HepG2 (cell line): ENCODE results near the gene ABCA4. TPM values are rescaled to one million over a fixed set of nuclear protein-coding genes. Genes with fewer than 3 reads are reported as not detected.

Source experiments
- ATAC-seq: fragments of 200-7000 bp; cut with Tn5 transposase; 3 replicates; pipeline ENCODE4 v1.9.1; 2020; ENCODE audit warnings: mild to moderate bottlenecking, moderate library complexity
- BruUV-seq: library from RNA; stranded (reverse); fragments of 400-500 nt; replicated peaks from 2 replicates; lab custom pipeline; 2021; lab: Mats Ljungman, UMichigan
- CTCF ChIA-PET: fragments of 300-600 bp; formaldehyde crosslinking; extraction: SDS; loops from one replicate; lab custom pipeline; 2021; ENCODE audit warnings: low total read pairs, inconsistent platforms, low intra/inter-chr PET ratio; lab: Yijun Ruan, JAX
- POLR2A ChIA-PET: fragments of 350-600 bp; sonication (Branson Sonifier 250); formaldehyde crosslinking; loops from one replicate; lab custom pipeline; 2020; ENCODE audit warnings: antibody characterized with exemption, inconsistent platforms; lab: Yijun Ruan, JAX
- DNase-seq: peaks from one replicate; pipeline ENCODE4 v3.0.0-alpha.2; 2015; ENCODE audit warnings: low spot score
- FAIRE-seq: peaks from 3 replicates; lab custom pipeline; 2011; peaks lifted over from hg19 to GRCh38; lab: Jason Lieb, UNC
- H2AFZ ChIP-seq: one replicate; pipeline ENCODE4 v1.6.1; 2011; ENCODE audit warnings: low read length, inconsistent platforms
- H3K27ac ChIP-seq: fragments of 300-600 bp; 3 replicates; pipeline ENCODE4 v1.8.0; 2011; ENCODE audit warnings: mixed run types, mild to moderate bottlenecking, mixed read lengths, low read length, inconsistent platforms; ENCODE audit not compliant: insufficient read depth; ENCODE audit errors: extremely low read length
- H3K27me3 ChIP-seq, 2 experiments: fragments of 200-600 bp in 1 of 2; 2 replicates in 1 of 2; 3 replicates in 1 of 2; pipeline versions ENCODE4 v1.6.0 to v1.8.0; 2011; ENCODE audit warnings: low read length in 2 of 2, mild to moderate bottlenecking in 2 of 2, moderate library complexity in 2 of 2, inconsistent platforms in 1 of 2; ENCODE audit not compliant: insufficient read depth in 2 of 2, control insufficient read depth in 1 of 2
- H3K36me3 ChIP-seq, 2 experiments: fragments of 200-600 bp in 1 of 2; replicated peaks in 1 of 2; 2 replicates in 1 of 2; 3 replicates in 1 of 2; pipeline versions ENCODE4 v1.5.1 to v1.8.0; 2011; ENCODE audit warnings: low read length in 2 of 2, inconsistent platforms in 1 of 2; ENCODE audit not compliant: insufficient read depth in 2 of 2, control insufficient read depth in 1 of 2
- H3K4me1 ChIP-seq: 2 replicates; pipeline ENCODE4 v1.5.1; 2012; ENCODE audit warnings: low read length, inconsistent platforms; ENCODE audit not compliant: insufficient read depth
- H3K4me2 ChIP-seq: 2 replicates; pipeline ENCODE4 v1.6.0; 2011; ENCODE audit warnings: low read depth, low read length, inconsistent platforms
- H3K4me3 ChIP-seq, 3 experiments: fragments of 200-600 bp in 1 of 3; sonication (generic), shearing (Covaris generic) in 1 of 3; replicated peaks in 1 of 3; 2 replicates each; pipeline ENCODE4 v1.5.1; 2011 to 2016; ENCODE audit warnings: low read length in 3 of 3, inconsistent platforms in 2 of 3, low read depth in 2 of 3, mild to moderate bottlenecking in 2 of 3, control low read depth in 1 of 3, mixed read lengths in 1 of 3; ENCODE audit not compliant: insufficient read depth in 1 of 3
- H3K79me2 ChIP-seq: one replicate; pipeline ENCODE4 v1.6.1; 2011; ENCODE audit warnings: low read length, inconsistent platforms; ENCODE audit not compliant: insufficient read depth
- H3K9ac ChIP-seq: 2 replicates; pipeline ENCODE4 v1.6.0; 2011; ENCODE audit warnings: mild to moderate bottlenecking, low read depth, low read length, inconsistent platforms; ENCODE audit not compliant: insufficient read depth
- H3K9me3 ChIP-seq: 2 replicates; pipeline ENCODE4 v1.5.1; 2012; ENCODE audit warnings: mild to moderate bottlenecking, low read length
- H4K20me1 ChIP-seq: 2 replicates; pipeline ENCODE4 v1.6.0; 2011; ENCODE audit warnings: inconsistent platforms, mild to moderate bottlenecking, low read length, moderate library complexity; ENCODE audit not compliant: insufficient read depth
- ARID2 ChIP-seq: sonication (generic); formaldehyde crosslinking; IDR thresholded peaks from 2 replicates; pipeline ENCODE4 v1.8.1; 2022; ENCODE audit warnings: mild to moderate bottlenecking, missing genetic modification reagents, borderline replicate concordance
- GABPA ChIP-seq, 2 experiments: IDR thresholded peaks; 2 replicates each; pipeline ENCODE4 v1.6.1; 2011 to 2016; ENCODE audit warnings: low read depth in 2 of 2, low read length in 1 of 2, missing biosample characterization in 1 of 2, missing genetic modification characterization in 1 of 2
- IRF2 ChIP-seq: IDR thresholded peaks from 2 replicates; pipeline ENCODE4 v1.6.1; 2018; ENCODE audit warnings: missing genetic modification reagents, missing compliant biosample characterization
- NCOA1 ChIP-seq: sonication (generic); formaldehyde crosslinking; IDR thresholded peaks from 2 replicates; pipeline ENCODE4 v1.9.0; 2021; ENCODE audit warnings: missing genetic modification reagents
- PHF20 ChIP-seq: sonication (generic); formaldehyde crosslinking; IDR thresholded peaks from 2 replicates; pipeline ENCODE4 v1.5.0; 2020; ENCODE audit warnings: mild to moderate bottlenecking, missing genetic modification reagents
- PRPF4 ChIP-seq: fragments of 200-400 bp; formaldehyde crosslinking; IDR thresholded peaks from 2 replicates; pipeline ENCODE4 v1.6.1; 2016; ENCODE audit warnings: low read length, low read depth; ENCODE audit not compliant: poor library complexity, severe bottlenecking
- ZBTB33 ChIP-seq: sonication (generic); formaldehyde crosslinking; IDR thresholded peaks from 2 replicates; pipeline ENCODE4 v1.4.0; 2020; ENCODE audit warnings: missing genetic modification reagents
- ZBTB38 ChIP-seq: sonication (generic); formaldehyde crosslinking; IDR thresholded peaks from 2 replicates; pipeline ENCODE4 v1.5.1; 2020; ENCODE audit warnings: mild to moderate bottlenecking, missing genetic modification reagents
- ZNF496 ChIP-seq: sonication (generic); formaldehyde crosslinking; IDR thresholded peaks from 2 replicates; pipeline ENCODE4 v1.8.1; 2023; ENCODE audit warnings: mild to moderate bottlenecking, moderate library complexity, missing genetic modification reagents; ENCODE audit not compliant: insufficient replicate concordance
- ZZZ3 ChIP-seq: sonication (generic); formaldehyde crosslinking; IDR thresholded peaks from 2 replicates; pipeline ENCODE4 v1.4.0; 2020; ENCODE audit warnings: missing genetic modification reagents, mild to moderate bottlenecking, borderline replicate concordance
- WGBS: methylation state at CpG from one replicate; pipeline ENCODE4 v1.1.6; 2017; ENCODE audit warnings: low lambda C conversion rate; 5-methylcytosine and 5-hydroxymethylcytosine counted together
- in situ Hi-C: cut with HindIII; loops from 2 replicates; pipeline ENCODE4 v1.10.0; 2017; ENCODE audit warnings: low pct_unique_long_range_greater_than_20kb; ENCODE audit not compliant: extremely low pct_ligation_motif_present
- intact Hi-C: fragments of 100-400 bp; cut with micrococcal nuclease; formaldehyde crosslinking; loops from one replicate; pipeline ENCODE4 v1.10.0; 2022; ENCODE audit not compliant: unreplicated experiment
- polyA plus RNA-seq, 8 experiments: library from polyadenylated mRNA; depleted of rRNA in 3 of 8; stranded (reverse) in 7 of 8; unstranded in 1 of 8; fragments of >200 nt; fragmentation: Illumina TruSeq in 4 of 8; extraction: Trizol in 4 of 8; gene quantifications; 2 replicates each; pipeline versions ENCODE4 v1.2.1 to v1.2.3, GENCODE V29; 2011 to 2016; ENCODE audit warnings: low read depth in 4 of 8, missing spikeins in 1 of 8, mixed read lengths in 1 of 8; ENCODE audit not compliant: insufficient read depth in 1 of 8
- total RNA-seq, 5 experiments: library from RNA; depleted of rRNA; stranded (reverse); fragments of >200 nt; fragmentation: Illumina TruSeq; extraction: Trizol; gene quantifications; 2 replicates each; pipeline ENCODE4 v1.2.3, GENCODE V29; 2016; ENCODE audit warnings: low read depth in 1 of 5

Gene ABCA4
- total and polyA plus RNA-seq, 2 of the 13 experiments (the other 11 are each of a cell fraction or from before 2014, with no cell fraction given), result 0.24 to 0.67 TPM

- FAIRE-seq, result no peak
- Histone ChIP-seq H3K27me3 (no peaks in the 10 kb centered on the region), H3K4me2 (no peak overlapping the region), H3K79me2 (no peaks in the 10 kb centered on the region), H4K20me1 (no peaks in the 10 kb centered on the region), H3K4me1 (peaks cover 85% of the 10 kb centered on the region), H3K9me3 (no peaks in the 10 kb centered on the region), H3K4me3 (no peak overlapping the region), H2AFZ (no peak overlapping the region), H3K27ac (no peak overlapping the region), H3K9ac (no peak overlapping the region), H3K36me3 (no peaks in the 10 kb centered on the region)
- CTCF ChIA-PET, result no interaction called here
- DNase-seq, result no peak
- POLR2A ChIA-PET, result interaction anchor here (1.9 kb wide), 2 partner anchors 11 to 30 kb away, joined by 5 to 7 read pairs; no protein-coding TSS in a partner anchor
- intact Hi-C loops, result no loop called here
- BruUV-seq, result no TSS peak
- TF ChIP-seq IRF2 (CRISPR knock-in tag) (no peak), ZZZ3 (CRISPR knock-in tag) (no peak), ZNF496 (CRISPR knock-in tag) (no peak)
- in situ Hi-C loops, result no loop called here
- WGBS, result 83% methylated on average over 3 of the region's 3 CpGs
- ATAC-seq, result no peak
Measured at GRCh38 chr1:94032637-94033036, 88.3 kb downstream of the ABCA4 start.

- Histone ChIP-seq H3K9me3 (no peaks in the 10 kb centered on the region), H3K79me2 (no peaks in the 10 kb centered on the region), H2AFZ (no peak overlapping the region), H3K27me3 (no peaks in the 10 kb centered on the region), H3K4me2 (no peak overlapping the region), H3K27ac (peak overlapping the region; percentile 23), H4K20me1 (no peaks in the 10 kb centered on the region), H3K4me1 (peaks cover 85% of the 10 kb centered on the region), H3K36me3 (no peaks in the 10 kb centered on the region), H3K9ac (no peak overlapping the region), H3K4me3 (no peak overlapping the region)
- DNase-seq (no peak), FAIRE-seq (no peak), ATAC-seq (no peak)
- intact Hi-C loops, result no loop called here
- whole genome bisulfite sequencing, result 100% methylated on average over 4 of the region's 9 CpGs
- ChIA-PET POLR2A (interaction anchor here (1.0 kb wide), 1 partner anchor 216 kb away, joined by 3 read pairs; no protein-coding TSS in a partner anchor), CTCF (no interaction called here)
- TF ChIP-seq ZBTB38 (CRISPR knock-in tag) (peak; percentile 76), ARID2 (CRISPR knock-in tag) (no peak), PRPF4 (peak; percentile 87), NCOA1 (CRISPR knock-in tag) (no peak), ZBTB33 (peak; percentile 92), GABPA (IDR thresholded peaks at IDR 0.05; ENCODE audit: low read depth, low read length) (no peak), GABPA (CRISPR knock-in tag; IDR thresholded peaks at IDR 0.05; ENCODE audit: low read depth) (no peak), PHF20 (CRISPR knock-in tag) (no peak)
- no TSS peak for BruUV-seq
- in situ Hi-C loops, result no loop called here
Measured at GRCh38 chr1:94031591-94031990, 89.4 kb downstream of the ABCA4 start.
